HL-60/S4 treated with retinoic acid at 250 ng/mL for 4 days and 3 days (cell line): ENCODE data around the gene ATG5.

ENCODE experiments used
- in situ Hi-C: fragments of 300-500 bp; cut with MboI; formaldehyde crosslinking; loops from 2 replicates; pipeline ENCODE4 v1.7.0; 2022; ENCODE audit warnings: low sequenced_read_pairs

ATG5 gene

GRCh38 chr6:106325336-106326178 is at the start of gene ATG5:
Gene ATG5 (minus strand): TSS chr6:106325760. CDS start chr6:106316208, 9,552 bp downstream.
- in situ Hi-C loops: no loop called here

GRCh38 chr6:106373502-106374239 is 48.1 kb upstream of the ATG5 start:
- in situ Hi-C loops: no loop called here

DNA sequence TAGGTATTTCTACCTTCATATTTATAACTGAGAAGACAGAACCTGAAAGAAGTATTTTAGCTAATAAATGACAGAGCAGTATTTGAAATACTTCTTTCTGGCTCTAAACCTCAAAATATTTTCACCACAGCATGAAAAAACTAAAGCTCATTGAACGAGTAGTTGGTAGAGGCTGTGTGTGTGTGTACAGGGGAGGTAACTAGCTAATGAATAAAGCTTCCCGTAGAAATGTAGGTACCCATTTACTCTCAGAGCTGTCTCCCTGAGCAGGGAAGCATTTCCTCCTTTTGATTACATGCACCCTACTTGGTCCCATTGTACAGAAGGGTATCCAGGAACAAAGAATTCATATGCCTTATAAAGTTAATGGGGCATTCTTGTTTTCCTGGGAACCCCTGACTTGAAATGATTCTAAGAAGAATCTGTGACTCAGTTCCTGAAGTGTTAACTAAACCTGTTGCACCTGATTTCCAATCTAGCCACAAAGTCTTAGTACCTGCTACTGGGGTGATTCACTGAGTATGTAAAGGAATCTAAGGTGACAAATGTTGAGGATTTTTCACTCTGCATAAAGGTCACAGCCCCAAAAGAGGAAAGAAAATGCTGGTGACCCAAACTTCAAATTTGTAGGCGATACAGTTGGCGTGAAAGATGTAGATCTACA is 47.4 kb upstream of the ATG5 start:
- in situ Hi-C loops: no loop called here

GRCh38 chr6:106370639-106371038 is 45.1 kb upstream of the ATG5 start:
- in situ Hi-C loops: no loop called here

- in situ Hi-C loops: no loop called here
Measured at GRCh38 chr6:106369739-106370138, 44.2 kb upstream of the ATG5 start.

GRCh38 chr6:106363401-106364138 is 38.0 kb upstream of the ATG5 start:
- in situ Hi-C loops: no loop called here

- in situ Hi-C loops: no loop called here
Measured at GRCh38 chr6:106360989-106361430, 35.5 kb upstream of the ATG5 start.

DNA sequence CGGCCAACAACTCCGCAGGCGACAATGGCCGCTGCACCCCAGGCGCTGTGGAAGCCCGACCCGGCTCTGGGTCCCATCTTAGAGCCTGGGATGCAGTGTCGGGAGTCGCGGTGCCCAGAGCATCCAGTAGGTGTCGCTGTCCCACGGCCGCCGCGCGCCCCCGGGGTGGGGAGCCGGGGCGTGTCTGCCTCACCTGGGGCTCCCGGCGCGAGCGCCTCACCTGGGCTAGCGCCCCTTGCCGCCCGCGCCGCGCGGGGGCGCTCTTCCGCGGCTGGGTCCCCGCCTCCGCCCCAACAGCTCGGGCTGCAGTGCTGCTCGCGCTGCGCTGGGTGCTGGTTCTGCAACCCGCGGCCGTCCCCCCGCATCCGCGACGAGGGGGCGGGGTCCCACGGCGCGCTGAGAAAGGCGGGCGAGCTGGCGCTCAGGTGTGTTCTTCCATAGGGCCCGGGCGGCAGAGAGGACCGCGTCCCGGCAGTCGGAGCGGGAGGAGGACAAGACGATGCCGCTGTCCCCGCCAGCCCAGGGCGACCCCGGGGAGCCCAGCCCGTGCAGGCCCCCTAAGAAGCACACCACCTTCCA is 34.9 kb upstream of the ATG5 start, which contains the start of gene CRYBG1:
Gene CRYBG1 (plus strand): TSS at position 308 of the 579 bp plus-strand sequence. CDS start 192 bp downstream, at position 500.
- in situ Hi-C loops: no loop called here

DNA sequence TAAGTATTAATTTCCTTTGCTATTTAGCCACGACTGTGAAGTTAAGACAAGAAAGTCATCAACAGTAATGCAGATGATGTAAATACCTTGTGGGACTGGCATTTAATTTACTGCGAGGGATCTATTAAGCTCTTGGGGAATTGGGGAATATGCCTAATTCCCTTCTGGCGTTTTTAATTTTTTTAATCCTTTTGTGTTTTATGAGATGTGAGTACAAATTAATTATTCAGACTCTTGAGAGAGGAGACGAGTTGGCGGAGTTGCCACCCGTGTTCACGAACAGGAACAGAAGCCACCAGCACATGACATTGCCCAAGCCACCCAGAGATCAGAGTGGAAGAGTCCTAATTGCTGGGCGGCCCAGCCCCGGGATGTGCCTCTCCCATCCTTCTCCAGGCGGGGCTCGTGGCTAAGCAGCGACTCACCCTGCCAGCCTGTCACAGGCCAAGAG is 34.4 kb upstream of the ATG5 start:
- in situ Hi-C loops: no loop called here

- in situ Hi-C loops: no loop called here
Measured at GRCh38 chr6:106356378-106356777, 30.8 kb upstream of the ATG5 start.

- in situ Hi-C loops: loop anchor here (10.0 kb wide), 1 partner anchor 618 kb away; no protein-coding TSS in a partner anchor
Measured at GRCh38 chr6:106347219-106347618, 21.7 kb upstream of the ATG5 start.

DNA sequence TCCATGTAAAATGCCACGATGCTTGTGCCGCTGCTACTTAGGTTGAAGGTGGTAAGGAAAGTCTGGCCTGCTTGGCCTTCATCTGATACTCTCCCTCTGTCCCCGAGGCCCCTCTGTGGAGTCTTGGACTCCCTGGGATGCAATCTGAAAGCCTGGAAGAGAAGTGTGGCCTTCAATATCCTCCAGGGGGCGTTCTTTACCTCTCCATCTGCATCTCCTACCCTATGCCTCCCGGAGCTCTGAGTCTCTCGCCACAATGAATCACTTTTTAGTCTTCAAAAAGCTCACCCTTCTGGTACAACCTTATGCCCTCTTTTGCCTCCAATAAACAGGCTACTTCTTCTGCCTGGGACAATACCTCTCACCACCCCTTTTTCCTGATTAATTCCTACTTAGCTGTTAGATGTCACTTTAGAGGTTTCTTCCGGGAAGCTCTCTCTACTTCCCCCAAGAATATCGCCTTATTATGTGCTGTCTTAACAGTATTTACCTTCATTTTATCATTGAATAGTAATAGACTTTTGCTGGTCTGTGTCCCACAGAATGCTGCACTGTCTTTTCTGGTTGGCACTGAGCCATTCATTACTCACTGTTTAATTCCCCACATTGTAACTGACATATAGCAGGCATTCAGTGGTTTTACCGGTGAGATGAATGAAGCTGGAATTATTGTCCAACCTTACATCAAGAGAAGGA is 13.9 kb upstream of the ATG5 start:
- in situ Hi-C loops: loop anchor here (10.0 kb wide), 2 partner anchors 225 to 625 kb away; no protein-coding TSS in a partner anchor

DNA sequence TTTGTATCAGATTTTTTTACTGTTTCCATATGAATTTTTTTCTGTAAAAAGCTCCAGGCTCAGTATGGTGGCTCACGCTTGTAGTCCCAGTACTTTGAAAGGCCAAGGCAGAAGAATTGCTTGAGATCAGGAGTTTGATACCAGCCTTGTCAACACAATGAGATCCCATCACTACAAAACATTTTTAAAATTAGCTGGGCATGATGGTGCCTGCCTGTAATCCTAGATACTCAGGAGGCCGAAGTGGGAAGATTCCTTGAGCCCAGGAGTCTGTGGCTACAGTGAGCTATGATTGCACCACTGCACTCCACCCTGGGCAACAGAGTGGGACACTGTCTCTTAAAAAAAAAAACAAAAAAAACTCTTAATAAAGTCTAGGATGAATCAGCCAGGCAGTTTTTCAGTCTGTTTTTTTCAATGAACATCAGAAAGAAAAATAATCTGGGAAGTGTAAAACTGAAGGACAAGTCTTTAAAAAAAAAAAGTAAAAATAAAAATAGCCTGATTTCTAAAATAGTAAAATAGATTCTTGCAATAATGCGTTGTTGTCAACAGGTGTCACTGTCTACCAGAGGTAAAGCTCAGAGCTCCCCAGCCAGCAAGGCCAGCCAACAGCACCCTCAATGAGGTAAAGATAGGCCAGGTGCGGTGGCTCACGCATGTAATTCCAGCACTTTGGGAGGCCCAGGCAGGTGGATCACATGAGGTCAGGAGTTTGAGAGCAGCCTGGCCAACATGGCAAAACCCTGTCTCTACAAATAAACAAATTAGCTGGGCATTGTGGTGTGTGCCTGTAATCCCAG is 9.3 kb upstream of the ATG5 start:
- in situ Hi-C loops: loop anchor here (10.0 kb wide), 1 partner anchor 230 kb away; no protein-coding TSS in a partner anchor

DNA sequence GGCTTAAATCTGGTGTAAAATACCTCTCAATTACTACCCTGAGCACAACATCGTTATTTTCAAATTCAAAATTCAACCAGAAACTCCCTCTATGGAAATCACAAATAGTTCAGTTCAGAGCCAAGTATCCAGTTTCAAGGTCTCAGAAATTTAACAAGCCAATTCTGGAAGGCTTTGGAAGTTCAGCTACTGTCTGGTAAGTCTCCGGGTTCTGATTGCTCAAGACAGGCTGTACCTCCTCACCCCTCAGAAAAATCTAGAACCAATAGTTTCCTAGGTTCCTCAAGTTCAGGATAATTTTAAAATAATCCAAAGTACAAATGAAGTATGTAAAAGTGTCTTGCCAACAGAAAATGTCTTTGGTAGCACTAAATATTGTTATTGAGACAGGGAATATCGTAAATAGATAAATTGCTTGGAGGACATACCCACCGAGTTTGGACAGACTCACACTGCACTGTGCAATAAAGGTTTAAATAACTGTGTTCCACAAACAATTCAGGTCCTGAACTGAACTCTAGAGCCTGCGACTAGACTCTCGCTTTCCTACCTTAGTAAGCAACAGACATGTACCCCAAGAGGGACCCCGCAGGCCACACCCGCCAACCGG is 729 bp downstream of the ATG5 start:
- in situ Hi-C loops: no loop called here

GRCh38 chr6:106321940-106322339 is 3.6 kb downstream of the ATG5 start:
- in situ Hi-C loops: no loop called here

- in situ Hi-C loops: no loop called here
Measured at GRCh38 chr6:106318851-106319250, 6.7 kb downstream of the ATG5 start.

- in situ Hi-C loops: no loop called here
Measured at GRCh38 chr6:106318061-106318460, 7.5 kb downstream of the ATG5 start.

DNA sequence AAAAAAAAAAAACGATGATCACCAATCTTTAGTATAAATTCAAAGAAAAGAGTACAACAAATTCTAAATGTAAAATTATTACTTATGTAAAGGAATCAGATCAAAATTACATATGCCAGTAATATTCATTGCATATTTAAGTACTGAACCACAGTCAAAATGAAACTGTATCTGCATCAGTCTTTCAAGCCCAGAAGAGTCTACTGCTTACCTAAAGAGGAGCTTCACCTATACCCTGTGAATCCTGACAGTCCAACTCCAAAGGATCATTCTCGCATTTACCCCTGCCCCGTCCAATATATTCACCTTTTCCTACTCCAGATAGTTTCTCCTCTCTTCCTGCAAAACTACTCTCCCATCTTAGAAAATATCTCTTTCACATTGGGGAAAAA is 9.2 kb downstream of the ATG5 start:
- in situ Hi-C loops: no loop called here
